Measurements from ENCODE around the gene PARS2.

- no peak for TF ChIP-seq CTCF (IDR thresholded peaks at IDR 0.05)
- no peak for TF ChIP-seq POLR2A (IDR thresholded peaks at IDR 0.05)
These were observed 9.6 kb downstream of the PARS2 start for GRCh38 chr1:54754486-54755285.

Data from right lobe of liver (tissue), 4 donors.